GM18519 (cell line): ENCODE measurements around the gene KCNA1.

Experiments
- ATAC-seq: cut with Tn5 transposase; IDR thresholded peaks from one replicate; pipeline ENCODE4 v1.9.1; 2021; ENCODE audit warnings: mild to moderate bottlenecking, moderate library complexity; ENCODE audit not compliant: unreplicated experiment, low FRiP score

The KCNA1 gene

DNA sequence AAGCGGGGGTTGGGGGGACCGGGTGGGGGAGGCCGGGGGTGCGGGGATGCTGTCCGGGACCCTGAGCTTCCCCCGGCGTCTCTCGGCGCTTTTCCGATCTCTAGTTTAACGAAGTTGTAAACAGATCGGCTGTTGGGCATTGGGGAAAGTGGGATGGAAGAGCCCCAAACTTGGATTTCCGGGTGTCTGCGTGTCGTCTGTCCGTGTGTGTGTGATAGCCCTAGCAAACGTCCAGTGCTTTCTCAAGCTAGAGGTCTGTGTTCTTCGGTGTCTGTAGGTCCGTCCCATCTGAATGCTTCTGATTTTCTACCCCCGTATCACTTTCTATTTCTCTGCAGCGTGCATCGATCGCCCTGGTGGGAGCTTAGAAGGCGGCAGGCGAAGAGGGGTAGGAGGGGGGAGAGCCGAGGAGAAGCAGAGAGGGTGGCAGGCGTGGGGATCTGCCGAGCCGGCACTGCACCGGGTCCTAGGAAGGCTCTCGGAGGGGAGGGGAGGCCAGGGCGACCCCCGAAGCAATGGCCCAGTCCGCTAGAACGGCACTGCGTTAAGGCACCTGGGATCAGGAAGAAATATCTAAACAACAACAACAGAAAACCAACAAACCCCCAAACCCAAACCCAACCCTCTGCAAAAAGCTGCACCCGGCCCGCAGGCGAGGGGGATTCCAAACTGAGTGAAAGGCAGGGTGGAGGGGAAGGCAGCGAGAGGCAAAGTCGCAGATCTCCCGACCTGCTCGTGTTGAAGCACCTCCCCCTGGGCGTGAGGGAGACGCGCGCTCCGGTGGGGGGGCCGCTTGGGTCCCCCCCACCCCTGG lies 1.0 kb downstream of the KCNA1 start:
- ATAC-seq, result no peak

GRCh38 chr12:4911316-4911994 lies 1.8 kb downstream of the KCNA1 start:
- no peak for ATAC-seq

DNA sequence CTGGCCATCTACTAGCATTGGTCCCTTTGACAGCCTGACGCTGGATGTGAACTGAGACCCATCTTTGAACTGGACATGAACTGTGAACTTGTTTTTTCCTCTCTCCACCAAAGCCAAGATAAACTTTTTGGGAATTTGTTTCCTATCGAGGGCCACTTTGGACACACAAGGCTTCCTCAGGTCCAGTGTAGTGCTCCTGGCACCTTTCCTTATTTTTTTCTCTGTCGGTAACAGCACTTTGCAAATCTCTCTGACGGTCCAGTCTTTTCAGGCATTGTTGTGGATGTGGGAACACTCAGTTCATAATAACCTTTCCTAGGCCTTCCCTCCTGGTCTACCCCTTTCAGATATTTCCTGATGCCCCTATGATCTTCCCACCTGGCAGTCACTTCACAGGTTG lies 5.0 kb downstream of the KCNA1 start:
- ATAC-seq, result no peak

- no peak for ATAC-seq
Measured at GRCh38 chr12:4915752-4916151, 6.0 kb downstream of the KCNA1 start.

DNA sequence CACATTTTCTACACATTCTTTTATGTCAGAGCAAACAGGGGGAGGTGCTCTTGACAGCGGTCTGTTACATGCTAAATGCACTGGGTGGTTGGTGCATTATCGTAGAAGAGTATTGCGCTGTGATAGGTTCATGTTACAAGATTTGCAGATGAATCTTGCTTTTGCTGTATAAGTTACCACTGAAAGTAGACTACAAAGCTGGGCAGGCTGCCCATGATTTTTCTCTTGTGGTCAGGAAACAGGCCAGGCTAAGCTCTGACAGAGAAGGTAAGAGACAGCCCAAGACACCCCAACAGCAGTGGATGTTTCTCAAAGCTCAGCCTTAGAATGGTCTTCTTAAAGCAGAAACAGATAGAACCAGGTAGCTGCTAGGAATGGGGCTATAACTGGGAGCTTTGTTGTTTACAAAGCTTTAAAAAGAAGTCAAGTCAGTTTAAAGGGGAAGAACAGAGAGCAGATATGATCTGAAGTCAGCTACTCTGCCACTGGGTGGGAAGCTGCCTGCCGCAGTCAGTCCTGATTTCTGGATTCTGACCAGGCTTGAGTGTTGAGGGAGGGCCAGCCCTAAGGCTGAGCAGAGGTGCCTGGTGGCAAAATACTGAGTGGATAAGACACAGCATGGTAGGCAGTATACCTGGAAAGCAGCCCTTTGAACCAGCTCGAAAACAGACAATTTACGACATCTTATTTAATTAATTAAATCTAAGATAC lies 9.4 kb downstream of the KCNA1 start:
- ATAC-seq, result no peak

- ATAC-seq, result no peak
Measured at GRCh38 chr12:4932576-4932975, 22.9 kb downstream of the KCNA1 start.

DNA sequence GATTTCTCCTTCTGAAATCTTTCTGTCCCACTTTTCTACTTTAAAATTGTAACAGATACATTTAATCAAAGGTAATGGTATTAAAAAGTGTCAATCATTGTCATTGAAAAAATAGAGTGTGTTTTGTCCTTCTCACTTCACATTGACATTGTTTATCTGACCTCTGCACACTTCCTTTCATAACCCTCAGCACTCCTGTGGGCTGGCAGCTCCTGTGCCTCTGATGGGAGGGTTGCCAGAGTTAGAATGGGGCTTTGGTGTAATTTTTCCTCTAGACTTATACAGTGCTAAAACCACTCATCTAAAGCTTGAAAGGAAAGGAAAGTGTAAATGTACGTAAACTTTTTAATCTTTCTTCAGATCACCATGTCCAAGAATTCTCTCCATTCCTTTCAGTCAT lies 23.7 kb downstream of the KCNA1 start:
- no peak for ATAC-seq

DNA sequence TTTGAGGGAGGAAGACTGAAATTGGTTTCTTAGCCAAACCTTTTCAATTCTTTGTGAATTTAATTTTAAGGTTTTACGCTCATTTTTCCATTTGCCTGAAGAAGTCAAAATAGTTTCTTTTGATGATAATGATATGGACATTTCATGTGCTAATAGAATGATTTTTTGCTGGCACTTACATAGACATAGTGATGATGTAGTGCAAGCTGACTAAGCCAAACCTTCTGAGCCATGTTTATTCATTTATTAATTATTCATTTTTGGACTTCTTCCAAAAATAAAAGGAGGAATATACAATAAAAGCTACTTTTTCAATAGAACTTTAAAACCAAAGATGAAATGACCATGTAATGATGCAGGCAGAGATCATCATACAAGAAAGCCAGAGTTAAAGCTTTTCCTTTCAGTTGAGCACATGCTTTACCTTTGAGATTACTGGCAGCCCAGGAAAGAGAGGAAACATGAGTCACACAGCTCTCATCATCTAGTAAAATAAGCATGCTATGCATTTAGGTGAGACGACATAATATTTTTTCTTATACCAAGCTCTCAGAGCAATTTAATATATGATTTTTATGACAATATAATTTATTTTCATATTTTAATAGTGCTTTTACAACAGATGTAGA lies 24.8 kb downstream of the KCNA1 start:
- ATAC-seq, result no peak

DNA sequence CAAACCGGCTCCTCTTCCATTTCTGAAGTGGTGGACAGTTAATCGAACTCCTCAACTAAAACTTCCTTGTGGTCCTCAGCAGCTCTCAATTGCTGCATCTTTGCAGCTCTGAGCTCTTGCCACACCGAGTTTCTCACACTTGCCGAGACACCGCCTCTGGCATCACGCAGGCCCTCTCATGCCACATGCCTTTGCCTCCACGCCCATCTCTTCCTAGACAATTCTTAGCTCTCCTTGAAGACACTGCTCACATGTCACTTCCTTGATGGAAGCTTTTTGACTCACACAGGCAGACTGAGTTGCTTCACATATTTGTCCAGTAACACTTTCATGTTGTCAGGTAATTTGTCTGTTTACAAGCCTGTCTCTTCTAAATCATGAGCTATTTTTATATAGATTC lies 29.2 kb downstream of the KCNA1 start:
- ATAC-seq, result no peak

GRCh38 chr12:4939418-4940023 lies 29.8 kb downstream of the KCNA1 start:
- ATAC-seq, result no peak

DNA sequence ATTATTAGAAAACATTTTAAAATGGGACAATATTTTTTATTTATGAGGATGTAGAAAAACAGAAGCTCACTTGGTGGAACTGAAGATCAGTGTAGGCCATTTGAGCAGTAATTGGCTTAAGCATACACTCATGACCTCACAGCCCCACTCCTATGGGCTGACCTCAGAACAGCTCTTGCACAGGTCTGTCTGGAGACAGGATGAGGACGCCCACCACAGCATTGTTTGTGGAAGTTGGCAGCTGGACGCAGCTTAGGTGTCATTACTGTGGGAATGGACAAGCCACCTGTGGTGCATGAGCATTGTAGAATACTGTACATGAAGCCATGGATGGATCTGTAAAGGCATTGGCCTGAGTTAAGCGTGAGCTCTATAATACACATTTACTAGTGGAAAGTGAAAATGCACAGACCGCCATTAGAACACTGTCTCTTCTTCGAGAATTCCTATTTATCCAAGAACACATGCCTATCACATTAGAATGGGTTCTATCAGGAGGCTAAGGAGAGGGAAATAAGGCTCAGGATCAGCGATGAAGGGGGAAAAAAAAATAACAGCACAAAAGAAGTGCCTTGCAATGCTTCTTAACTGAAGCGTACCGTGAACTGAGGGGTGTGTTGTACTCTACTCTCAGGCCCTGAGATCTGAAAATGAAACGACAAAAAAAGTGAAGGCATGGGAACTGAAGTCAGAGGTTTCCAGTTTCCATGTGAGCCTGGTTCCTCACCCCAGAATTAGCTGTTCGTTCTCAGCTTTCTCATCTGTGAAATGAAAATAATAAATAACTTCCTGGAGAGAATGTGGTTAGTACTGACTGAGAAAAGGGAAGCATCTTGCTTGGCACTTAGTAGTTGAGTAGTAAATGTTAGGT lies 33.6 kb downstream of the KCNA1 start:
- ATAC-seq, result peak; percentile 57

DNA sequence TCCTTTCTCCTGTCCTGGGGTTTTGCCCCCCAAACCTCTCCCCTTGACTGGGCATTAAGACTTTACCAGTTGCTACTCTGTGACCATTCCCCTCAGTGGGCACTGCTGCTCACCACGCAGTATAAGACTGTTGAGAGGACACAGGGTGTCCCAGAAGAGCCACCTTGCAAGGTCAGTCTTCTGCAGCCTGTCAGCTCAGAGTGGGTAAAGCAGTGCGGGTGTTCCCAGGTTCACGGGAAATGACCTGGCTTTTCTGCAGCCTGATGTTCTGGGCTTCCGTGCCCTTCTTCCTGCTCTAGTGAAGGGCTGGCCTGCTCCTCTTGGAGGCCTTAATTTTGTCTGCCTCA lies 34.2 kb downstream of the KCNA1 start:
- peak; percentile 15 for ATAC-seq

DNA sequence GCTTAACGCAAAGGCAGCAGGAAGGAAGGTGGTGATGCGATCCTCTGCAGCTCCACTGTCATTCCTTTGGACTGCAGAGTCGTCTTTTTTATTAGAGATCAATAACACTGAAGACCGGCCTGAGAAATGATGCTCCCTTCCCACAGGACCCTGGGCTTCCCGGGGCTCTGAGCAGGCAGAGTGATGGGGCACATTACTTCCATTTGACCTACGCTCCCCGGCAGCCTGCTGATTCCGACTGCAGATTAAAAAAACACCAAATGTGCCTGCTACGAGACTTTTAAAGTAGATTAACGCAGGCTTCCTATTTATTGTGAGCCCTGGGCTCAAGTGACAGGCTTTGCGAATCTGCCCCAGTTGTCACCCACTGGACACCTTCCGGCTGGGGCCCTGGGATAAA lies 37.5 kb downstream of the KCNA1 start:
- no peak for ATAC-seq

DNA sequence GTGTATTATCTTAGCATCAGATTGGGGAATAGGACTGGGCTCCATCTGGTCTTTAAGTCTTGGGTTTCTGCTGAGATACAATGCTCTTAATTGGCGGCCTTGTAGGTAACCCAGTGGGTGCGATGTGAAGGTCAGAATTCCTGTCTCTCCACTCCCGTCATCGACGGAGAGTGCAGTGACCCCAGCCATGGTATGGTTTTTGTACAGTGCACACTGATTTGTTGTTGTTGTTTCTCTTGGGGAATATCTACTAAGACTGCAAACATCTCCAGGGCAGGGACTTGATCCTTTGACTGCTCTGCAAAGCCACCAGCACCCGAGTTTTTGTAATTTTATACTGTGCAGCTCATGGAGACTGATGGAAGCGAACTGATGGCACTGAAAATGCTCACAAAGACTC lies 41.4 kb downstream of the KCNA1 start:
- no peak for ATAC-seq

- ATAC-seq, result no peak
Measured at GRCh38 chr12:4951601-4952000, 41.9 kb downstream of the KCNA1 start.

- no peak for ATAC-seq
Measured at GRCh38 chr12:4954621-4955354, 45.1 kb downstream of the KCNA1 start.

DNA sequence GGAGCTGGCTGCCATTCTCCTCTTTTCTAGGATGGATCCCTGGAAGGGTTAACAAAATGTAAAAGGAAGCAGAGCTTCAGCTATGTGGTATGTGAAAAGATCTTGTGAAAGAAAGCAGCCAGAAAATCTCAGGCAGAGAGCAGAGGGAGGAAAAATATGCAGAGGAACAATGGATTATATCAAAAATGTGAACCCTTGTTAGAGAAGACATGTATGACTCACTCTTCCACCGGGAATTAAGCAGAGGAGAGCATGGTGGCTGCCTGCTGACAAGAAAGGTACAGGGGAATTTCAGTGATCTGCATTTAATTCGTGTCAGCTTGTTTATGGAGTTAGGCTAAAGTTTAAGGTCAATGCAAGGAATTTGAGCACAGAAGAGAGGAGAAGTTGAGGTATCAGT lies 46.3 kb downstream of the KCNA1 start:
- ATAC-seq, result no peak

DNA sequence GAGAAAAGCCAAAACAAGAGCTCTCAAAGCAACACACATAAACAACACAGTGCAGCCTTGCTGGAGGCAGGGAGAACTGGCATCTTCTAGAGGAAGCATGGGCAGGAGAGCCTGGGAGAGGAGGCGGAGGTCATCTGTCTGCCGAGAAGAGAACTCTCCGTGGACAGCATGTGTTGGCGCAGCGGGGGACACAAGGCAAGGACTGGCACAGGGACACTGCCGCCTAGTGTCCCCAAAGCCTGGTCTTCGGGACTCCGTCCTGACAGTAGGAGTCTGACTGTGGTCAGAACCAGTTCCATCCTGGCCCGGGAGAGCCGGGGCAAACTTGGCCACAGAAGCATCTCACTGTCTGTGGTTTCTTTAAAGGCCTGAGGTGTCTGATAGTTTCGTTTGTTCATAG lies 47.3 kb downstream of the KCNA1 start:
- no peak for ATAC-seq

- ATAC-seq, result no peak
Measured at GRCh38 chr12:4957761-4958160, 48.1 kb downstream of the KCNA1 start.
